PC-3 (cell line): ENCODE data around the gene SLC12A8. TPM values are rescaled to one million over a fixed set of nuclear protein-coding genes. Genes with fewer than 3 reads are reported as not detected.

ENCODE experiments used
- ATAC-seq: fragments of 200-7000 bp; cut with Tn5 transposase; 2 replicates; pipeline ENCODE4 v1.9.1; 2020; ENCODE audit warnings: mild to moderate bottlenecking, moderate library complexity
- BruUV-seq: library from RNA; stranded (reverse); fragments of 400-500 nt; replicated peaks from 2 replicates; lab custom pipeline; 2021; lab: Mats Ljungman, UMichigan
- CTCF ChIA-PET: fragments of 300-600 bp; sonication (Branson Sonifier 250); formaldehyde crosslinking; loops from one replicate; lab custom pipeline; 2022; ENCODE audit warnings: antibody characterized with exemption; lab: Charles Lee
- POLR2A ChIA-PET: fragments of 300-600 bp; sonication (Branson Sonifier 250); formaldehyde crosslinking; loops from one replicate; lab custom pipeline; 2022; ENCODE audit warnings: antibody characterized with exemption; ENCODE audit not compliant: unreplicated experiment; lab: Charles Lee
- DNase-seq: peaks from one replicate; pipeline ENCODE4 v3.0.0-alpha.2; 2015
- H2AFZ ChIP-seq: fragments of 300-600 bp; sonication (generic); 2 replicates; pipeline ENCODE4 v1.6.0; 2016; ENCODE audit warnings: antibody characterized with exemption, low read length
- H3F3A ChIP-seq: fragments of 300-600 bp; sonication (generic); one replicate; pipeline ENCODE4 v1.6.0; 2017; ENCODE audit warnings: antibody characterized with exemption, low read length, control low read depth, mild to moderate bottlenecking; ENCODE audit not compliant: unreplicated experiment
- H3K27ac ChIP-seq: fragments of 300-600 bp; sonication (generic); 2 replicates; pipeline ENCODE4 v1.5.1; 2016; ENCODE audit warnings: mild to moderate bottlenecking, low read length
- H3K27me3 ChIP-seq: fragments of 300-600 bp; sonication (generic); 2 replicates; pipeline ENCODE4 v1.6.1; 2016; ENCODE audit warnings: low read length, mixed read lengths
- H3K36me3 ChIP-seq: fragments of 300-600 bp; sonication (generic); 2 replicates; pipeline ENCODE4 v1.6.1; 2016; ENCODE audit warnings: low read depth, mixed run types, low read length, mixed read lengths
- H3K4me1 ChIP-seq: fragments of 300-600 bp; sonication (generic); 2 replicates; pipeline ENCODE4 v1.5.1; 2016; ENCODE audit warnings: low read length; ENCODE audit not compliant: insufficient read depth
- H3K4me2 ChIP-seq: fragments of 300-600 bp; sonication (generic); 2 replicates; pipeline ENCODE4 v1.6.0; 2016; ENCODE audit warnings: low read length
- H3K4me3 ChIP-seq: fragments of 300-600 bp; sonication (generic); 2 replicates; pipeline ENCODE4 v1.5.1; 2016; ENCODE audit warnings: mild to moderate bottlenecking, low read length, mixed read lengths
- H3K79me2 ChIP-seq: fragments of 300-600 bp; sonication (generic); 2 replicates; pipeline ENCODE4 v1.6.1; 2017; ENCODE audit warnings: low read length, mixed read lengths
- H3K9ac ChIP-seq: fragments of 300-600 bp; sonication (generic); 2 replicates; pipeline ENCODE4 v1.6.0; 2016; ENCODE audit warnings: mild to moderate bottlenecking, low read length
- H3K9me2 ChIP-seq: fragments of 300-600 bp; sonication (generic); replicated peaks from 2 replicates; pipeline ENCODE4 v1.6.1; 2016; ENCODE audit warnings: mixed run types, low read length, mixed read lengths
- H3K9me3 ChIP-seq: fragments of 300-600 bp; sonication (generic); 2 replicates; pipeline ENCODE4 v1.6.1; 2016; ENCODE audit warnings: low read length, mixed read lengths
- H4K20me1 ChIP-seq: fragments of 300-600 bp; sonication (generic); 2 replicates; pipeline ENCODE4 v1.6.1; 2016; ENCODE audit warnings: low read length, mixed read lengths
- EZH2 ChIP-seq: fragments of 300-600 bp; sonication (generic); IDR thresholded peaks from one replicate; pipeline ENCODE4 v1.6.1; 2017; ENCODE audit warnings: antibody characterized with exemption, mild to moderate bottlenecking, low read length; ENCODE audit not compliant: unreplicated experiment
- EZH2phosphoT487 ChIP-seq: fragments of 300-600 bp; sonication (generic); IDR thresholded peaks from 2 replicates; pipeline ENCODE4 v1.6.1; 2018; ENCODE audit warnings: mild to moderate bottlenecking, antibody characterized with exemption, low read length, borderline replicate concordance
- intact Hi-C: fragments of 100-400 bp; cut with micrococcal nuclease; formaldehyde crosslinking; loops from 2 replicates; pipeline ENCODE4 v1.9.0; 2023
- total RNA-seq: library from RNA; depleted of rRNA; stranded (reverse); fragments of >200 nt; gene quantifications from 2 replicates; pipeline ENCODE4 v1.2.3, GENCODE V29; 2014
- TF ChIP-seq, protein P1 (sequence below): fragments of 300-600 bp; sonication (generic); conservative IDR thresholded peaks from 2 replicates; pipeline ENCODE4 v1.5.1; 2017; ENCODE audit warnings: antibody characterized with exemption, low read depth, mild to moderate bottlenecking, low read length

The SLC12A8 gene
- total RNA-seq, 1 experiment from 2014 or later: 11.0 TPM

GRCh38 chr3:125050488-125051090, 162.0 kb downstream of the SLC12A8 start:
- Histone ChIP-seq H2AFZ (no peak overlapping the region), H3K27me3 (no peaks in the 10 kb centered on the region), H3F3A (peaks cover 3% of the 10 kb centered on the region), H4K20me1 (no peaks in the 10 kb centered on the region), H3K4me3 (no peak overlapping the region), H3K9me3 (no peaks in the 10 kb centered on the region), H3K36me3 (no peaks in the 10 kb centered on the region), H3K9me2 (no peaks in the 10 kb centered on the region), H3K9ac (no peak overlapping the region), H3K4me1 (peaks cover 34% of the 10 kb centered on the region), H3K27ac (no peak overlapping the region), H3K4me2 (no peak overlapping the region), H3K79me2 (0 out of 2 replicates have a peak, but pooled peaks cover 4% of the 10 kb centered on the region)
- ATAC-seq (no peak), DNase-seq (no peak)
- no peak for TF ChIP-seq EZH2phosphoT487
- TF ChIP-seq, protein P1, sequence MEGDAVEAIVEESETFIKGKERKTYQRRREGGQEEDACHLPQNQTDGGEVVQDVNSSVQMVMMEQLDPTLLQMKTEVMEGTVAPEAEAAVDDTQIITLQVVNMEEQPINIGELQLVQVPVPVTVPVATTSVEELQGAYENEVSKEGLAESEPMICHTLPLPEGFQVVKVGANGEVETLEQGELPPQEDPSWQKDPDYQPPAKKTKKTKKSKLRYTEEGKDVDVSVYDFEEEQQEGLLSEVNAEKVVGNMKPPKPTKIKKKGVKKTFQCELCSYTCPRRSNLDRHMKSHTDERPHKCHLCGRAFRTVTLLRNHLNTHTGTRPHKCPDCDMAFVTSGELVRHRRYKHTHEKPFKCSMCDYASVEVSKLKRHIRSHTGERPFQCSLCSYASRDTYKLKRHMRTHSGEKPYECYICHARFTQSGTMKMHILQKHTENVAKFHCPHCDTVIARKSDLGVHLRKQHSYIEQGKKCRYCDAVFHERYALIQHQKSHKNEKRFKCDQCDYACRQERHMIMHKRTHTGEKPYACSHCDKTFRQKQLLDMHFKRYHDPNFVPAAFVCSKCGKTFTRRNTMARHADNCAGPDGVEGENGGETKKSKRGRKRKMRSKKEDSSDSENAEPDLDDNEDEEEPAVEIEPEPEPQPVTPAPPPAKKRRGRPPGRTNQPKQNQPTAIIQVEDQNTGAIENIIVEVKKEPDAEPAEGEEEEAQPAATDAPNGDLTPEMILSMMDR: no peak
- TF ChIP-seq EZH2: no peak
- POLR2A ChIA-PET: no interaction called here
- intact Hi-C loops: loop anchor here (5.0 to 10.0 kb wide), 3 partner anchors 38 to 384 kb away; partner anchors contain the start of gene ZNF148
- no TSS peak for BruUV-seq
- CTCF ChIA-PET: no interaction called here

DNA sequence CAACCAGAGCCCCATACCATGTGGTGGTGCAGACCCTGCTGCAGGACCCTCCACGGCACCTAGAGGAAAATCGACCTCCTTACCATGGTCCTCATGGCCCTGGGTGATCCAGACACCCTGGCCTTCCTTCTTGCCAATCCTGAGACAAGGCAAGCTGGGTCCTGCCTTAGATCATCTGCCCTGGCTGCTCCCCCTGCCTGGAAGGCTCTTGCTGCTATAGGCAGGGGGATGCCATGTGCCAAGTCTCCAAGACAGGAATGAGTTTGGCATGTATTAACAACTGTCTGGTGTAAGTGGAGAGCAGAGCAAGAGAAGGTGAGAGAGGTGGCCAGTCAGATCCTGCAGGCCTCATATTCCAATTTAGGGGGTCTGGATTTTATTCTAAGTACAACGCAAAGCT, 164.3 kb downstream of the SLC12A8 start:
- ChIA-PET CTCF (no interaction called here), POLR2A (no interaction called here)
- Histone ChIP-seq H4K20me1 (no peaks in the 10 kb centered on the region), H3K27me3 (no peaks in the 10 kb centered on the region), H3K79me2 (no peaks in the 10 kb centered on the region), H3K36me3 (no peaks in the 10 kb centered on the region), H3K9me2 (no peaks in the 10 kb centered on the region), H2AFZ (no peak overlapping the region), H3K9me3 (no peaks in the 10 kb centered on the region), H3K9ac (no peak overlapping the region), H3K4me1 (peaks cover 22% of the 10 kb centered on the region), H3K4me3 (no peak overlapping the region), H3K27ac (no peak overlapping the region), H3K4me2 (no peak overlapping the region), H3F3A (peaks cover 3% of the 10 kb centered on the region)
- no TSS peak for BruUV-seq
- intact Hi-C loops: no loop called here
- ATAC-seq (no peak), DNase-seq (no peak)
- no peak for TF ChIP-seq EZH2
- TF ChIP-seq, protein P1: no peak
- no peak for TF ChIP-seq EZH2phosphoT487

DNA sequence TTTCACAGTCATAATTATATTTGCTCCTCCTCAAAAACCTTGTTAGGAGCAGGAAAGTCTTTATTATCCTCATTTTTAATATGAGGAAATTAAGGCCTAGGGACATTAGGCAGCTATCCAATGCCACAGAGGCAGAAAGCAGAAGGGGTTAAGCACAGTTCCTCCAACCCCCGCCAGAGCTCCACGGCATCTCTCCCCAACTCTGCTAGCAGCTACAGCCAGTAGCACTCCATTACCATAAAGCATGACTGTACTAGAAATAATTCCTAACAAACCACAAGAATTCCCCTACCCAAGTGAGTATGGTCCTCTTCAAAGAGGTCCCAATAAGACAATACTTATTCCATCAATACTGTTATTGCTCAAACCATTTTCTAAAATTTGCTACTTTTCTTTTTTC, 166.6 kb downstream of the SLC12A8 start:
- no peaks in the 10 kb centered on the region for H3K4me1 ChIP-seq
- H3K9ac ChIP-seq: no peak overlapping the region
- CTCF ChIA-PET: interaction anchor here (0.5 kb wide), 1 partner anchor 51 kb away, joined by 5 read pairs; no protein-coding TSS in a partner anchor
- TF ChIP-seq, protein P1: no peak
- no peak for TF ChIP-seq EZH2
- no peak for TF ChIP-seq EZH2phosphoT487
- no peaks in the 10 kb centered on the region for H3K27me3 ChIP-seq
- H3K79me2 ChIP-seq: no peaks in the 10 kb centered on the region
- BruUV-seq: no TSS peak
- H3K4me3 ChIP-seq: no peak overlapping the region
- no peaks in the 10 kb centered on the region for H3F3A ChIP-seq
- no peak overlapping the region for H3K4me2 ChIP-seq
- DNase-seq (peak; percentile 40), ATAC-seq (no peak; the same call in 1 of the 2 replicates)
- no peaks in the 10 kb centered on the region for H3K9me3 ChIP-seq
- POLR2A ChIA-PET: no interaction called here
- H4K20me1 ChIP-seq: no peaks in the 10 kb centered on the region
- H3K27ac ChIP-seq: no peak overlapping the region
- intact Hi-C loops: no loop called here
- H3K36me3 ChIP-seq: no peaks in the 10 kb centered on the region
- H3K9me2 ChIP-seq: no peaks in the 10 kb centered on the region
- no peak overlapping the region for H2AFZ ChIP-seq
